Measurements from ENCODE around the gene HCCS. TPM values are rescaled to one million over a fixed set of nuclear protein-coding genes. Genes with fewer than 3 reads are reported as not detected.

The HCCS gene
- total and polyA plus RNA-seq, 2 of the 13 experiments (the other 11 are each of a cell fraction or from before 2014, with no cell fraction given) = 15.4 to 16.7 TPM

- Histone ChIP-seq H2AFZ (ENCODE audit: low read length) (no peak overlapping the region), H4K20me1 (ENCODE audit: insufficient read depth, low read length) (no peaks in the 10 kb centered on the region), H3K79me2 (ENCODE audit: insufficient read depth, low read length) (no peaks in the 10 kb centered on the region), H3K4me2 (ENCODE audit: low read depth, low read length) (no peak overlapping the region), H3K4me1 (ENCODE audit: insufficient read depth, low read length) (no peaks in the 10 kb centered on the region), H3K4me3 (replicated peaks in 1 of 3; ENCODE audit: insufficient read depth in 1 of 3, low read depth in 2 of 3, low read length in 3 of 3) (no peak overlapping the region), H3K27me3 (ENCODE audit: control insufficient read depth in 1 of 2, insufficient read depth in 2 of 2, low read length in 2 of 2) (no peaks in the 10 kb centered on the region), H3K36me3 (replicated peaks in 1 of 2; ENCODE audit: control insufficient read depth in 1 of 2, insufficient read depth in 2 of 2, low read length in 2 of 2) (no peaks in the 10 kb centered on the region), H3K27ac (ENCODE audit: extremely low read length, insufficient read depth, low read length) (no peak overlapping the region), H3K9ac (ENCODE audit: insufficient read depth, low read depth, low read length) (no peak overlapping the region), H3K9me3 (ENCODE audit: low read length) (peaks cover 8% of the 10 kb centered on the region)
- POLR2A ChIA-PET = no interaction called here
- DNase-seq (ENCODE audit: low spot score) (no peak), ATAC-seq (no peak), FAIRE-seq (no peak)
- no TSS peak for BruUV-seq (replicated peaks)
- intact Hi-C loops (cut with micrococcal nuclease; ENCODE audit: unreplicated experiment) = loop anchor here (10.0 kb wide), 1 partner anchor 185 kb away; no protein-coding TSS in a partner anchor
- in situ Hi-C loops (cut with HindIII; ENCODE audit: extremely low pct_ligation_motif_present, low pct_unique_long_range_greater_than_20kb) = no loop called here
- no peak for TF ChIP-seq MEF2D (CRISPR knock-in tag; IDR thresholded peaks at IDR 0.05)
- TF ChIP-seq ZNF672 (CRISPR knock-in tag; IDR thresholded peaks at IDR 0.05) = no peak
- no peak for TF ChIP-seq ZNF766 (CRISPR knock-in tag; IDR thresholded peaks at IDR 0.05; ENCODE audit: borderline replicate concordance)
- peak; percentile 96 for TF ChIP-seq ZNF317 (CRISPR knock-in tag; IDR thresholded peaks at IDR 0.05)
- TF ChIP-seq FIP1L1 (IDR thresholded peaks at IDR 0.05; ENCODE audit: borderline replicate concordance, insufficient read depth, low read depth, low read length) = no peak
- no peak for TF ChIP-seq THAP7 (CRISPR knock-in tag; IDR thresholded peaks at IDR 0.05)
- no peak for TF ChIP-seq ZNF207 (IDR thresholded peaks at IDR 0.05; ENCODE audit: borderline replicate concordance)
- WGBS (ENCODE audit: low lambda C conversion rate) = 86% methylated on average over 1 of the region's 1 CpG
- CTCF ChIA-PET (ENCODE audit: low intra/inter-chr PET ratio, low total read pairs) = no interaction called here
These were observed 21.3 kb upstream of the HCCS start for GRCh38 chrX:11089802-11090201.

GRCh38 chrX:11097933-11098332, 13.2 kb upstream of the HCCS start:
- no peaks in the 10 kb centered on the region for H3K27me3 ChIP-seq (ENCODE audit: control insufficient read depth in 1 of 2, insufficient read depth in 2 of 2, low read length in 2 of 2)
- ATAC-seq (peak; percentile 92), DNase-seq (ENCODE audit: low spot score) (peak; percentile 80), FAIRE-seq (peak; percentile 53)
- no TSS peak for BruUV-seq (replicated peaks)
- intact Hi-C loops (cut with micrococcal nuclease; ENCODE audit: unreplicated experiment) (loop anchor here (10.0 kb wide), 1 partner anchor 193 kb away; no protein-coding TSS in a partner anchor), in situ Hi-C loops (cut with HindIII; ENCODE audit: extremely low pct_ligation_motif_present, low pct_unique_long_range_greater_than_20kb) (no loop called here)
- H4K20me1 ChIP-seq (ENCODE audit: insufficient read depth, low read length) = no peaks in the 10 kb centered on the region
- peak overlapping the region; percentile 85 for H3K27ac ChIP-seq (ENCODE audit: extremely low read length, insufficient read depth, low read length)
- peaks cover 50% of the 10 kb centered on the region for H3K4me1 ChIP-seq (ENCODE audit: insufficient read depth, low read length)
- no peaks in the 10 kb centered on the region for H3K36me3 ChIP-seq (replicated peaks in 1 of 2; ENCODE audit: control insufficient read depth in 1 of 2, insufficient read depth in 2 of 2, low read length in 2 of 2)
- ChIA-PET CTCF (ENCODE audit: low intra/inter-chr PET ratio, low total read pairs) (no interaction called here), POLR2A (interaction anchor here (0.6 to 2.1 kb wide), 2 partner anchors 117 to 518 kb away, joined by 3 to 6 read pairs; no protein-coding TSS in a partner anchor)
- no peaks in the 10 kb centered on the region for H3K79me2 ChIP-seq (ENCODE audit: insufficient read depth, low read length)
- no peak overlapping the region for H2AFZ ChIP-seq (ENCODE audit: low read length)
- H3K4me3 ChIP-seq (replicated peaks in 1 of 3; ENCODE audit: insufficient read depth in 1 of 3, low read depth in 2 of 3, low read length in 3 of 3) = no peak overlapping the region
- H3K4me2 ChIP-seq (ENCODE audit: low read depth, low read length) = peak overlapping the region; percentile 39
- no peaks in the 10 kb centered on the region for H3K9me3 ChIP-seq (ENCODE audit: low read length)
- H3K9ac ChIP-seq (ENCODE audit: insufficient read depth, low read depth, low read length) = peak overlapping the region; percentile 73; the same call in 1 of the 2 replicates
- TF ChIP-seq RXRB (CRISPR knock-in tag; IDR thresholded peaks at IDR 0.05; ENCODE audit: borderline replicate concordance) (peak; percentile 78; the same call in 1 of the 2 replicates), EP300 (IDR thresholded peaks at IDR 0.05; ENCODE audit: low read depth in 2 of 2, low read length in 2 of 2) (peak in 1 of 2 experiments; percentile 75; a peak in 2 of 4 replicates), EP300 (CRISPR knock-in tag; IDR thresholded peaks at IDR 0.05; ENCODE audit: borderline replicate concordance) (no peak), HOMEZ (CRISPR knock-in tag; IDR thresholded peaks at IDR 0.05; ENCODE audit: low read depth) (peak; percentile 83), SMAD9 (CRISPR knock-in tag; IDR thresholded peaks at IDR 0.05) (no peak), SOX13 (IDR thresholded peaks at IDR 0.05) (no peak), SOX13 (CRISPR knock-in tag; conservative IDR thresholded peaks at IDR 0.05 in 1 of 2, IDR thresholded peaks at IDR 0.05 in 1 of 2) (peak in 1 of 2 experiments; percentile 70; a peak in 2 of 4 replicates), HDAC1 (CRISPR knock-in tag; IDR thresholded peaks at IDR 0.05) (0 out of 2 replicates have a peak, but pooled peaks have one; percentile 36), CREB1 (IDR thresholded peaks at IDR 0.05) (peak; percentile 26), CREB1 (CRISPR knock-in tag; IDR thresholded peaks at IDR 0.05) (0 out of 2 replicates have a peak, but pooled peaks have one; percentile 33)

Data from HepG2 (cell line).